ENCODE data around the gene MED9. TPM values are rescaled to one million over a fixed set of nuclear protein-coding genes. Genes with fewer than 3 reads are reported as not detected.

Gene MED9
- total and polyA plus RNA-seq, 2 of the 8 experiments (the other 6 are each of a cell fraction or from before 2014, with no cell fraction given): 15.8 to 19.7 TPM

GRCh38 chr17:17462048-17462824 lies 14.6 kb upstream of the MED9 start (continued):
- TF ChIP-seq EP300 (IDR thresholded peaks at IDR 0.05; ENCODE audit: borderline replicate concordance in 1 of 2, low read depth in 2 of 2, low read length in 2 of 2) (no peak), JUND (IDR thresholded peaks at IDR 0.05; ENCODE audit: low read length) (no peak), CREB1 (IDR thresholded peaks at IDR 0.05) (no peak), RAD21 (IDR thresholded peaks at IDR 0.05 in 1 of 2, conservative IDR thresholded peaks at IDR 0.05 in 1 of 2; ENCODE audit: low read depth in 2 of 2, low read length in 2 of 2) (no peak), CHD1 (IDR thresholded peaks at IDR 0.05; ENCODE audit: low read depth, low read length) (no peak)
